Astrocyte of the cerebellum (primary cell): ENCODE data around the gene RAD9A.

Source experiments
- DNase-seq: peaks from one replicate; pipeline ENCODE4 v3.0.0-alpha.2; 2011; ENCODE audit warnings: low read depth
- H3K4me3 ChIP-seq: 2 replicates; pipeline ENCODE4 v1.5.1; 2011; ENCODE audit warnings: mild to moderate bottlenecking, low read depth, low read length, moderate library complexity
- in situ Hi-C: cut with HindIII; loops from 2 replicates; pipeline ENCODE4 v1.10.0; 2017; ENCODE audit warnings: low sequenced_read_pairs
- TF ChIP-seq, protein P1 (sequence below): IDR thresholded peaks from 2 replicates; pipeline ENCODE4 v1.5.1; 2012; ENCODE audit warnings: low read length, low read depth, moderate library complexity, mild to moderate bottlenecking; ENCODE audit errors: missing control alignments

Gene RAD9A

DNA sequence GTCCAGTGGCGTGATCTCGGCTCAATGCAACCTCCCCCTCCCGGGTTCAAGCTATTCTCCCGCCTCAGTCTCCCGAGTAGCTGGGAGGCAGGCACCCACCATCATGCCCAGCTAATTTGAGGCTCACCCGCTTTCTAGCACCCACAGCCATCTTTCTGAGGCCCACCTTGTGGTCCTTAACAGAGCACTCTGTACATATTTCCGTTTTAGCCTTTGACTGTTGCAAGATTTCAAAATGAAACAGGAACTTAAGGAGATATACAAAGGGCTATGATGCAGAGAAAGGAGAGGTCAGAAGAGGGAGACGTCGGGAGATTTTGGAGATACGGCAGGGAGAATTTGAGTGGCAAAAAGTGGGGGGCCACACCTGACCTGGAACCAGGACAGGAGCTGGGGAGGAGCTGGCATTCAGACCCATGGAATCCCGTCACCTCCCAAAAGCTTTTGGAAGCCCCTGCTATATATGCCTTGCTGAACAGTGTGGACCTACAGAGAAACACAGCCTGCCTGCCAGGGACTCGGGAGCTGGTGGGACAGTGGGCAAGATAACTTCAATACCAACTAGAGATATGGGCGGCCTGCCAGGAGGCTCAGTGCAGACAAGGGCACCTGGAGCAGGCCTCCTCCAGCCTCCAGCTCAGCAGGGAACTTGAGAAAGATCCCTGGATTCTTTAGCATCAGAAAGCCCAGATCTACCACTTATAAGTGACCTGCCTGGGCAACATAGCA is 10.4 kb upstream of the RAD9A start:
- no peak overlapping the region for H3K4me3 ChIP-seq
- DNase-seq: no peak
- TF ChIP-seq, protein P1, sequence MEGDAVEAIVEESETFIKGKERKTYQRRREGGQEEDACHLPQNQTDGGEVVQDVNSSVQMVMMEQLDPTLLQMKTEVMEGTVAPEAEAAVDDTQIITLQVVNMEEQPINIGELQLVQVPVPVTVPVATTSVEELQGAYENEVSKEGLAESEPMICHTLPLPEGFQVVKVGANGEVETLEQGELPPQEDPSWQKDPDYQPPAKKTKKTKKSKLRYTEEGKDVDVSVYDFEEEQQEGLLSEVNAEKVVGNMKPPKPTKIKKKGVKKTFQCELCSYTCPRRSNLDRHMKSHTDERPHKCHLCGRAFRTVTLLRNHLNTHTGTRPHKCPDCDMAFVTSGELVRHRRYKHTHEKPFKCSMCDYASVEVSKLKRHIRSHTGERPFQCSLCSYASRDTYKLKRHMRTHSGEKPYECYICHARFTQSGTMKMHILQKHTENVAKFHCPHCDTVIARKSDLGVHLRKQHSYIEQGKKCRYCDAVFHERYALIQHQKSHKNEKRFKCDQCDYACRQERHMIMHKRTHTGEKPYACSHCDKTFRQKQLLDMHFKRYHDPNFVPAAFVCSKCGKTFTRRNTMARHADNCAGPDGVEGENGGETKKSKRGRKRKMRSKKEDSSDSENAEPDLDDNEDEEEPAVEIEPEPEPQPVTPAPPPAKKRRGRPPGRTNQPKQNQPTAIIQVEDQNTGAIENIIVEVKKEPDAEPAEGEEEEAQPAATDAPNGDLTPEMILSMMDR: no peak
- in situ Hi-C loops: no loop called here

DNA sequence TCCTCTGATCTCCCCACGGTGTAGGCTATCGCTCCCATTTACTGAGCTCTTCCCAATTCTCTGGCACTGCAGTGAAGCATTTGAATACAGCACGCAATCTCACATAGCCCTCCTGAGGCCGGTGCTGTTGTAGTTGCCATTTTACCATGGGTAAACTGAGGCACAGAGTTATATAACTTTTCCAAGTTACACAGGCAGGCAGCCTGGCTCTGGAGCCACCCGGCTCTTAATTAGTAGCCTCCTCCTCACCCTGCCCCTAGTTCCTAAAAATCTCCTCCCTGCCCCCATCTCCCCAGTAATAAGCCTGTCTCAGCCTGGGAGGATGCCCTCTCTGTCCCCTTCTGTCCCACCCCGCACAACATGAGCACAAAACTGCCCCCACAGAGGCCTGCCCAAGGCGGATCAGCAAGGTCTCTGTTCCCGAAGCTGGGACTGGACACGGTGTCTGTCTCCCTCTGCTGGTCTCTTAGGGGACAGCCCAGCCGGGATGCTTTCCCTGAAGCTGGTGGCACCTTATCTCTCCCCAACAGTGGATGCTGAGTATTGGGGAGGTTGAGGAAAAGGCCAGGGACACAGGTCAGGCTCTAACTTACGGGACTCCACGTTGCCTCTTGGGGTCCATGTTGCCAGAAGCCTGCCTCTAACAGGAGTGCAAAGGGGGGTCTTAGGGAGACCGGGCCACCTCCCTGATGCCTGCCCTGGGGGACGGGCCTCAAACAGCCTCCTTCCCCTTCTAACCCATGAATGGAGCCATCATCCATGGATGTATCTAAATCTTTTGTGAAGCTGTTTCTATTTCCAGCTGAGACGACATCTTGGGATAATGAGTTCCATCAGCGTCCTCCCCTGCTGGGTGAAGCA is 9.3 kb upstream of the RAD9A start:
- DNase-seq: no peak
- in situ Hi-C loops: no loop called here
- no peak overlapping the region for H3K4me3 ChIP-seq
- TF ChIP-seq, protein P1: peak; percentile 99

DNA sequence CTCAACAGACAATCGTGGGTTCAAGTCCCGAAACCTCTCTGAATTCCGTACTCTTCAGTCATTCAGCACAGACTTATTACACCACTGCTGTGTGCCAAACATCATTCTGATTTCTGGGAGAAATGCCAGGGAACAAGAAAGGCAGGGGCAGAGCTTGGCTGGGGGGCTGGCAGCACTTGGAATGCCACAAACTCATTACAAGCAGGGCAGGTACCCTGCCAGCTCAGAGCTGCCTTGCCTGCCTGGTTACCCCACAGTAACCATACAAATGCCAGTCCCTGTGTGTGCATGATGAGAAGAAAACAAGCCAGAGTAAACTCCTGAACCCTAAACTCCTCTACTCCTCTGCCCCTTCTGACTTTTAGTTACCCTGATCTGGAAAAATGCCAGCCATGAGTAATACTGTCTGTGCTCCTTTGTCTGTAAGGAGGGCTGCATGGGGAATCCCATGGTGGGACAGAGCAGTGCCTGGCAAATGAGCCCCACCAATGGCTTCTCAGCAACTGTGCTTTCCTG is 6.9 kb upstream of the RAD9A start:
- no peak overlapping the region for H3K4me3 ChIP-seq
- no peak for DNase-seq
- in situ Hi-C loops: loop anchor here (5.0 kb wide), 1 partner anchor 38 kb away; no protein-coding TSS in a partner anchor
- TF ChIP-seq, protein P1: no peak

DNA sequence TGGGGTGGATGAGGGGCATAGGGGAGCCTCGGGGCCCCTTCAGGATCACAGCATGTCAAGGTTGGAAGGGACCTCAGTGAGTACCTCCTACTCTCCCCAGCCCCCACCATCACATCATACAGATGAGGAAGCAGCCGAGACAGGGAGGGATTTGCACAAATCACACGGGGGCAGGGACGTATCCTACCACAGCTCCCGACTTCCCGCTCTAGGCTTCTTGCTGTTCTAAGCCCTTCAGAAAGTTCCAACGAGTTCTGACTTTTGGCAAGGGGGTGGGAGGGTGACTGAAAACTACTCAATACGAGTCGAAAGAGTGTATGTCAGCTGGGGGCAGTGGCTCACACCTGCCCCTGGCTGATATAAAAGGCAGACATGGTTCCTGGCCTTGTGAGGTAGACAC is 4.7 kb upstream of the RAD9A start:
- DNase-seq: no peak
- TF ChIP-seq, protein P1: no peak
- in situ Hi-C loops: loop anchor here (5.0 kb wide), 1 partner anchor 40 kb away; no protein-coding TSS in a partner anchor

DNA sequence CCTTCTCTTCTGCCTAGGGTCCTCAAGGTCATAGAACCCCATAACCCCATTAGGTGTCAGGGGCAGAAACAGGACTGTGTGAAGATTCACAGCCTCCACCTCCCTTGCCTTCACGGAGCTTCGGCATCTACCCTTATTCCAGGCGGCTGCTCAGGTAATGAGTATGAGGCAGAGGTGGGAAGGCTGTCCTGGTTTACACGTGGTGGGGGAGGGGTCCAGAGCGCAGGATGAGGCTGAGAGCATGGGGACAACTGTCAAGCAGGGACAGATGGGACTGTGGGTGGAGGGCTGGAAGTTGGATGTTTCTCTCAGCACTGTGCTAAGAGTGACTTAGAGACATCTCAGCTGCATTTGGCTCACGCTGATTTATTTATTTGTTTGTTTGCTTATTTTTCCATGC is 4.3 kb upstream of the RAD9A start:
- no peak for DNase-seq
- TF ChIP-seq, protein P1: no peak
- no peak overlapping the region for H3K4me3 ChIP-seq
- in situ Hi-C loops: loop anchor here (5.0 kb wide), 1 partner anchor 40 kb away; no protein-coding TSS in a partner anchor

More for the DNA sequence above, 4.7 kb upstream of the RAD9A start:
- no peak overlapping the region for H3K4me3 ChIP-seq

DNA sequence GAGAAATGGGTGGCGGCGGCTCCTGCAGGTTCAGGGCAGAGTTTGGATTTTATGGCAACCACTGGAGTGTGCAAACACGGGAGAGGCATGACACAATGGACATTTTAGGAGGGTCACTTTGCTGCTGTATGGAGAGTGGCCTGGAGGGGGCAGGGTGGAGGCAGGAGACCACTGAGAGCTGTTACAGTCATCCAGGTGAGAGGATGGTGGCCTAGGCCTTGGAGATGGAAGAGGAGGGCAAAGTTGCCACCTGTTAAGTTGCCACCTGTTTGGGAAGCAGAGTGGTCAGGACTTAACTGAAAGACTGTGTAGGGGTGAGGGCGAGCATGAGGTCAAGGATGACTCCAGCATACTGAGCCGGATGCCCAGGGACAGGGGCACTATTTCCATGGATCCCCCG is 2.3 kb upstream of the RAD9A start:
- no peak for DNase-seq
- TF ChIP-seq, protein P1: peak; percentile 74
- no peak overlapping the region for H3K4me3 ChIP-seq
- in situ Hi-C loops: loop anchor here (5.0 kb wide), 1 partner anchor 42 kb away; no protein-coding TSS in a partner anchor
